OCI-LY3 (cell line): Measurements from ENCODE around the gene GPBAR1.
A peak's percentile ranks its signal among the peaks of the same experiment; 100 is the strongest.

Experiments used
- H2AFZ ChIP-seq: fragments of 200-600, 300-600 bp; shearing (Covaris generic); 2 replicates; pipeline ENCODE4 v1.6.0; 2014; ENCODE audit warnings: antibody characterized with exemption, low read depth, low read length
- H3K27ac ChIP-seq: fragments of 200-600, 300-600 bp; sonication (generic); 2 replicates; pipeline ENCODE4 v1.5.1; 2014; ENCODE audit warnings: mild to moderate bottlenecking, low read length, moderate library complexity, mixed read lengths
- H3K27me3 ChIP-seq: fragments of 200-600, 300-600 bp; sonication (generic); 2 replicates; pipeline ENCODE4 v1.6.1; 2014; ENCODE audit warnings: low read depth, low read length, mixed read lengths
- H3K36me3 ChIP-seq: fragments of 200-600, 300-600 bp; sonication (generic); replicated peaks from 2 replicates; pipeline ENCODE3; 2014; ENCODE audit warnings: low read depth, low read length, mixed read lengths
- H3K4me1 ChIP-seq: fragments of 300-600, 200-600 bp; sonication (generic); 2 replicates; pipeline ENCODE4 v1.6.1; 2014; ENCODE audit warnings: low read length, mixed read lengths
- H3K4me2 ChIP-seq: fragments of 200-600, 300-600 bp; sonication (generic); 2 replicates; pipeline ENCODE4 v1.6.1; 2014; ENCODE audit warnings: low read length, mixed read lengths
- H3K4me3 ChIP-seq: fragments of 300-600, 200-600 bp; sonication (generic); 2 replicates; pipeline ENCODE4 v1.5.1; 2014; ENCODE audit warnings: antibody characterized with exemption, mild to moderate bottlenecking, low read length, moderate library complexity
- H3K79me2 ChIP-seq: fragments of 300-600, 200-600 bp; shearing (Covaris generic); 2 replicates; pipeline ENCODE4 v1.6.1; 2014; ENCODE audit warnings: mild to moderate bottlenecking, low read length, mixed read lengths
- H3K9ac ChIP-seq: fragments of 300-600, 200-600 bp; shearing (Covaris generic); 2 replicates; pipeline ENCODE4 v1.6.0; 2014; ENCODE audit warnings: mild to moderate bottlenecking, low read length, moderate library complexity
- H3K9me3 ChIP-seq: fragments of 200-600, 300-600 bp; shearing (Covaris generic); 2 replicates; pipeline ENCODE4 v1.6.1; 2014; ENCODE audit warnings: low read length, mixed read lengths; ENCODE audit not compliant: insufficient read depth
- H4K20me1 ChIP-seq: fragments of 200-600, 300-600 bp; sonication (generic); 2 replicates; pipeline ENCODE4 v1.6.1; 2016; ENCODE audit warnings: low read length, mixed read lengths; ENCODE audit not compliant: insufficient read depth
- CTCF ChIP-seq: fragments of 200-600, 300-600 bp; sonication (generic); IDR thresholded peaks from 2 replicates; pipeline ENCODE4 v1.5.1; 2014; ENCODE audit warnings: antibody characterized with exemption, low read length, low read depth
- EZH2phosphoT487 ChIP-seq: fragments of 200-600 bp; shearing (Covaris generic); IDR thresholded peaks from 2 replicates; pipeline ENCODE4 v1.6.1; 2018; ENCODE audit warnings: antibody characterized with exemption, mixed run types, low read depth

Gene GPBAR1

GRCh38 chr2:218282173-218282991, 21.6 kb downstream of the GPBAR1 start:
- H3K9ac ChIP-seq, result no peak overlapping the region
- TF ChIP-seq EZH2phosphoT487 (no peak), CTCF (no peak)
- H3K79me2 ChIP-seq, result 0 out of 2 replicates have a peak, but pooled peaks cover 2% of the 10 kb centered on the region
- no peak overlapping the region for H3K4me3 ChIP-seq
- H4K20me1 ChIP-seq, result no peaks in the 10 kb centered on the region
- no peak overlapping the region for H3K27ac ChIP-seq
- no peaks in the 10 kb centered on the region for H3K36me3 ChIP-seq
- H3K4me2 ChIP-seq, result no peak overlapping the region
- no peaks in the 10 kb centered on the region for H3K9me3 ChIP-seq
- H3K27me3 ChIP-seq, result no peaks in the 10 kb centered on the region
- H2AFZ ChIP-seq, result no peak overlapping the region
- peaks cover 13% of the 10 kb centered on the region for H3K4me1 ChIP-seq

GRCh38 chr2:218284106-218284811, 23.4 kb downstream of the GPBAR1 start:
- Histone ChIP-seq H3K9ac (no peak overlapping the region), H2AFZ (no peak overlapping the region), H3K9me3 (no peaks in the 10 kb centered on the region), H3K27ac (no peak overlapping the region), H3K27me3 (no peaks in the 10 kb centered on the region), H3K4me3 (no peak overlapping the region), H3K4me2 (peak overlapping the region; percentile 14; the same call in 1 of the 2 replicates), H3K4me1 (peaks cover 17% of the 10 kb centered on the region), H3K36me3 (no peaks in the 10 kb centered on the region), H4K20me1 (no peaks in the 10 kb centered on the region), H3K79me2 (0 out of 2 replicates have a peak, but pooled peaks cover 2% of the 10 kb centered on the region)
- TF ChIP-seq EZH2phosphoT487, result no peak
- no peak for TF ChIP-seq CTCF

GRCh38 chr2:218285604-218286003, 24.8 kb downstream of the GPBAR1 start:
- TF ChIP-seq EZH2phosphoT487, result no peak
- 0 out of 2 replicates have a peak overlapping the region, but pooled peaks have one; percentile 89 for H3K9ac ChIP-seq
- 0 out of 2 replicates have a peak, but pooled peaks cover 2% of the 10 kb centered on the region for H3K79me2 ChIP-seq
- H3K9me3 ChIP-seq, result no peaks in the 10 kb centered on the region
- H3K4me3 ChIP-seq, result peak overlapping the region; percentile 96
- peak overlapping the region; percentile 93 for H3K4me2 ChIP-seq
- no peaks in the 10 kb centered on the region for H4K20me1 ChIP-seq
- H2AFZ ChIP-seq, result no peak overlapping the region
- peaks cover 20% of the 10 kb centered on the region for H3K4me1 ChIP-seq
- H3K27me3 ChIP-seq, result no peaks in the 10 kb centered on the region
- no peak overlapping the region for H3K27ac ChIP-seq
- H3K36me3 ChIP-seq, result no peaks in the 10 kb centered on the region

- H3K79me2 ChIP-seq, result 0 out of 2 replicates have a peak, but pooled peaks cover 2% of the 10 kb centered on the region
- H3K36me3 ChIP-seq, result no peaks in the 10 kb centered on the region
- no peaks in the 10 kb centered on the region for H3K27me3 ChIP-seq
- H3K4me2 ChIP-seq, result peak overlapping the region; percentile 93
- H2AFZ ChIP-seq, result peak overlapping the region; percentile 86
- no peaks in the 10 kb centered on the region for H3K9me3 ChIP-seq
- TF ChIP-seq CTCF, result no peak
- TF ChIP-seq EZH2phosphoT487, result no peak
- peaks cover 30% of the 10 kb centered on the region for H3K4me1 ChIP-seq
- peak overlapping the region; percentile 96 for H3K4me3 ChIP-seq
- peak overlapping the region; percentile 89 for H3K9ac ChIP-seq
- no peaks in the 10 kb centered on the region for H4K20me1 ChIP-seq
- H3K27ac ChIP-seq, result peak overlapping the region; percentile 83
Measured at GRCh38 chr2:218286570-218287459, 26.0 kb downstream of the GPBAR1 start.
